ENCODE results near the gene ICAM2.

DNA sequence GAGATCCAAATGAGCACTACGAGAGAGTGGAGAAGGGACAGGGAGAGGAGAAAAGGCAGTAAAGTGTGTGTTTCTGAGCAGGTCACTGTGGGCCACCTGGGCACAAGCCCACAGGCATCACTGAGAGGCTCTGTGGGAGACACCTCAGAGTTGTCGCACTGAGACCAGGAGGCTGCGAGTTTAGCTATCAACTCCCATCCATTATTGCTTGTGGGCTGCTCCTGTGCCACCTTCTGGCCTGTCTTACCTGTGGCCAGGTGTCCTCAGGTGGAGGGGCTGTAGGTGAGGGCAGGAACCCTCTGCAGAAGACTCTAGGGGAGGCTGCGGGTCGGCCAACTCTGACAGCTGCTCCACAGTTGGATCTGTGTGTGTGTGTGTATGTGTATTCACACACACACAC, 24.8 kb downstream of the ICAM2 start:
- TF ChIP-seq, protein P1, sequence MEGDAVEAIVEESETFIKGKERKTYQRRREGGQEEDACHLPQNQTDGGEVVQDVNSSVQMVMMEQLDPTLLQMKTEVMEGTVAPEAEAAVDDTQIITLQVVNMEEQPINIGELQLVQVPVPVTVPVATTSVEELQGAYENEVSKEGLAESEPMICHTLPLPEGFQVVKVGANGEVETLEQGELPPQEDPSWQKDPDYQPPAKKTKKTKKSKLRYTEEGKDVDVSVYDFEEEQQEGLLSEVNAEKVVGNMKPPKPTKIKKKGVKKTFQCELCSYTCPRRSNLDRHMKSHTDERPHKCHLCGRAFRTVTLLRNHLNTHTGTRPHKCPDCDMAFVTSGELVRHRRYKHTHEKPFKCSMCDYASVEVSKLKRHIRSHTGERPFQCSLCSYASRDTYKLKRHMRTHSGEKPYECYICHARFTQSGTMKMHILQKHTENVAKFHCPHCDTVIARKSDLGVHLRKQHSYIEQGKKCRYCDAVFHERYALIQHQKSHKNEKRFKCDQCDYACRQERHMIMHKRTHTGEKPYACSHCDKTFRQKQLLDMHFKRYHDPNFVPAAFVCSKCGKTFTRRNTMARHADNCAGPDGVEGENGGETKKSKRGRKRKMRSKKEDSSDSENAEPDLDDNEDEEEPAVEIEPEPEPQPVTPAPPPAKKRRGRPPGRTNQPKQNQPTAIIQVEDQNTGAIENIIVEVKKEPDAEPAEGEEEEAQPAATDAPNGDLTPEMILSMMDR (conservative IDR thresholded peaks at IDR 0.05; ENCODE audit: low read length) = no peak
- no peak for TF ChIP-seq EZH2phosphoT487 (IDR thresholded peaks at IDR 0.05; ENCODE audit: borderline replicate concordance)

Data from Loucy (cell line).